GM10248 (cell line): ENCODE results near the gene TRPM8.

Source experiments
- CTCF ChIA-PET: fragments of 300-600 bp; sonication (Branson Sonifier 250); formaldehyde crosslinking; extraction: SDS; loops from one replicate; lab custom pipeline; 2021; ENCODE audit warnings: antibody characterized with exemption; lab: Yijun Ruan, JAX
- POLR2A ChIA-PET: fragments of 350-650 bp; sonication (Branson Sonifier 250); formaldehyde crosslinking; extraction: SDS; loops from one replicate; lab custom pipeline; 2020; ENCODE audit warnings: antibody characterized with exemption; lab: Yijun Ruan, JAX
- DNase-seq: peaks from one replicate; pipeline ENCODE4 v3.0.0; 2012; ENCODE audit errors: extremely low spot score
- TF ChIP-seq, protein P1 (sequence below): IDR thresholded peaks from 2 replicates; pipeline ENCODE4 v1.5.1; 2012; ENCODE audit warnings: mild to moderate bottlenecking, low read depth; ENCODE audit errors: extremely low read depth, missing control alignments, control extremely low read depth

Gene TRPM8

DNA sequence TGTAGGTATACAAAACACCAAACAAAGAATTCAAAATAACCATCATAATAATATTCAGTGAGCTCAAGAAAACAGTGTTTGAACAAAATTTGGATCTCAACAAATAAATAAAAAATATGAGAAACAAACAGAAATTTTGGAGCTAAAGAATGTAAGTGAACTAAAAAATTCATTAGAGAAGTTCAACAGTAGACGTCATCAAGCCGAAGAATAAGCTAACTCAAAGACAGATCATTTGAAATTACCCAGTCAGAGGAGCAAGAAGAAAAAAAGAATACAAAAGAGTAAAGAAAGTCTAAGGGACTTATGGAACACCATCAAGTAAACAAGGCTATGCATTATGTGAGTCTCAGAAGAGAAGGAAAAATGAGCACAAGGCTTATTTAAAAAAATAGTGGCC lies 116.7 kb downstream of the TRPM8 start:
- CTCF ChIA-PET = no interaction called here
- DNase-seq = no peak
- POLR2A ChIA-PET = no interaction called here
- TF ChIP-seq, protein P1, sequence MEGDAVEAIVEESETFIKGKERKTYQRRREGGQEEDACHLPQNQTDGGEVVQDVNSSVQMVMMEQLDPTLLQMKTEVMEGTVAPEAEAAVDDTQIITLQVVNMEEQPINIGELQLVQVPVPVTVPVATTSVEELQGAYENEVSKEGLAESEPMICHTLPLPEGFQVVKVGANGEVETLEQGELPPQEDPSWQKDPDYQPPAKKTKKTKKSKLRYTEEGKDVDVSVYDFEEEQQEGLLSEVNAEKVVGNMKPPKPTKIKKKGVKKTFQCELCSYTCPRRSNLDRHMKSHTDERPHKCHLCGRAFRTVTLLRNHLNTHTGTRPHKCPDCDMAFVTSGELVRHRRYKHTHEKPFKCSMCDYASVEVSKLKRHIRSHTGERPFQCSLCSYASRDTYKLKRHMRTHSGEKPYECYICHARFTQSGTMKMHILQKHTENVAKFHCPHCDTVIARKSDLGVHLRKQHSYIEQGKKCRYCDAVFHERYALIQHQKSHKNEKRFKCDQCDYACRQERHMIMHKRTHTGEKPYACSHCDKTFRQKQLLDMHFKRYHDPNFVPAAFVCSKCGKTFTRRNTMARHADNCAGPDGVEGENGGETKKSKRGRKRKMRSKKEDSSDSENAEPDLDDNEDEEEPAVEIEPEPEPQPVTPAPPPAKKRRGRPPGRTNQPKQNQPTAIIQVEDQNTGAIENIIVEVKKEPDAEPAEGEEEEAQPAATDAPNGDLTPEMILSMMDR = no peak

DNA sequence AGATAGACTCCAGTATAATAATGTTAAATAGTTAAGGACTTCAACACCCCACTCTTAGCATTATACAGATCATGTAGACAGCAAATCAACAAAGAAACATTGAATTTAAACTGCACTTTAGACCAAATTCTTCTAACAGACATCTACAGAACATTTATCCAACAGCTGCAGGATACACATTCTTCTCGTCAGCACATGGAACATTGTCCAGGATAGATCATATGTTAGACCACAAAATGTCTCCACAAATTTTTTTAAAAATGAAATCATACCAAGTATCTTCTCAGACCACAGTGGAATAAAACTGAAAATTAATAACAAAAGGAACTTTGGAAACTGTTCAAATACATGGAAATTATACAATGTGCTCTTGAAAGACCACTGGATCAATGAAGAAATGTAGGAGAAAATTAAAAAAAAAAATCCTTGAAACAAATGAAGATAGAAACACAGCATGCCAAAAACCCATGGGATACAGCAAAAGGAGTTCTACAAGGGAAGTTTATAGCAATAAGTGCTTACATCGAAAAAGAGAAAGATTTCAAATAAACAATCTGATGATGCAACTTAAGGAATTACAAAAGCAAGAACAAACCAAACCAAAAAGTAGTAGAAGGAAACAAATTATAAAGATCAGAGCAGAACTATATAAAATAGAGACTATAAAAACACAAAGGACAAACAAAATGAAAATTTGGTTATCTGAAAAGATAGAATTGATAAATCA lies 121.1 kb downstream of the TRPM8 start:
- ChIA-PET CTCF (no interaction called here), POLR2A (no interaction called here)
- TF ChIP-seq, protein P1 = no peak
- no peak for DNase-seq

DNA sequence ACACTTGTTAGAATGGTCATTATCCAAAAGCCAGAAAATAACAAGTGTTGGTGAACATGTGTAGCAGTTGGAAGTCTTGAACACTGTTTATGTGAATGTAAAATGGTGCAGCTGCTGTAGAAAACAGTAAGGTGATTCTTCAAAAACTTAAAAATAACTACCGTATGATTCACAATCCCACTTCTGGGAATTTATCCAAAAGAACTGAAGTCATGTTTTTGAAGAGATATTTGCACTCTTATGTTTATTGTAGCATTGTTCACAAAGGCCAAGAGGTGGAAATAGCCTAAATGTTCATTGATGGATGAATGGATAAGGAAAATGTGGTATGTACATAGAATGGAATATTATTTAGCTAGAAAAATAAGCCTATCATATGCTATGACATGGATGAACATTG lies 127.0 kb downstream of the TRPM8 start:
- ChIA-PET CTCF (no interaction called here), POLR2A (interaction anchor here (0.6 kb wide), 1 partner anchor 190 kb away, joined by 3 read pairs; the partner anchor contains the start of gene HJURP)
- no peak for DNase-seq
- TF ChIP-seq, protein P1 = no peak

DNA sequence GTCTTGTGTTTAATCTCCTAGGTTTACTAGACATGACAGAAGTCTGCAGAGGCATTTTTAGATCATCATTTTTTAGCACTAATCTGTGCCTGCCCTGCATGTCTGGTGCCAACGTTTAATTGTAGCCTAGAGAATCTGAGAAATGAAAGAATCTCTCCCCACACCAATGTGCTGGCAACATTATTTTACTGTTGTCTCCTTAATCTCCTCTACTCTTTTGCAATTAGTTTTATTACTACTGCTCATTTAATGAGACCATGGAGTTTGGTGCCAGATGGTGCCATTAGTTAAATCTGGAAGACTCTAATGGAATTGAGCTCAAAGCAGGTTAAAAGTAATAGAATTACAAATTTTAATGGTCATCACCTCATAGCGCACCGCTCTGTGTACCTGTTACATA lies 129.3 kb downstream of the TRPM8 start:
- no peak for DNase-seq
- TF ChIP-seq, protein P1 = no peak
- CTCF ChIA-PET = no interaction called here
- POLR2A ChIA-PET = no interaction called here

DNA sequence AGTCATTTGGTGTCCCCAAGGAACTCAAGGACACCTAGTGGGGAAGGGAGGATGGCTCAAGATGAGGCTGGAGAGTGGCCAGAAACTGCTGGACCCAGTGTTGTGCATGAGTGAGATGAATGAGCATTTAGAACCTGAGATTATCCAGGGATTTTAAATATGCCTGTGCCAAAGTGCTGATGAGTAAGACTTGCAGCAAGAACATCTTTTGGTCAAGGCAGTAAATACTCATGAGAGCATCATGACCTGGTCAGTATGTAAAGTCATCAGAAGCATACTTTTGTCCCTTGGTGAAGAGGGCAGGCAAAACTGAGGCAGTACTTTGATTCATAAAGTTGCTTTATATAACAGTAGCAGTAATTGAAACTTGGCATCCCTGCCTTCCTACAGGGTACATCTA lies 130.2 kb downstream of the TRPM8 start:
- TF ChIP-seq, protein P1 = no peak
- no peak for DNase-seq
- CTCF ChIA-PET = no interaction called here
- POLR2A ChIA-PET = no interaction called here

DNA sequence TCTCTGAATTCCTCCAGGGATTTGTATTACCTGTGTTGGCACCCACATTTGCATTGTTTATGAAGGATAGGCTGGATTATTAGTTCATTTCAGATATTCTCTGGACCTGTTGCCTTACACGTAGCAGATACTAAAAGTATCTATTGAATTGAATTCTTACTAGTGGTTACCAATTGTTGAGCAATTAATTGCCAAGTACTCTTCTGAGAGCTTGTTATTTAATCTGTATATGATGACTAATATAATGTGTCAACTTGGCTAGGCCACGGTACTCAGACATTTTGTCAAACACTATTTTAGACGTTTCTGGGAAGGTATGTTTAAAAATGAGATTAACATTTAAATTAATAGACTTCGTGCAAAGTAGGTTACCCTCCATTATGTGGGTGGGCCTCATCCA lies 130.9 kb downstream of the TRPM8 start:
- no peak for DNase-seq
- CTCF ChIA-PET = no interaction called here
- TF ChIP-seq, protein P1 = no peak
- POLR2A ChIA-PET = no interaction called here
